Fibroblast of lung (primary cell): ENCODE measurements around the gene TSHZ2. TPM values are rescaled to one million over a fixed set of nuclear protein-coding genes. Genes with fewer than 3 reads are reported as not detected.

Source experiments
- DNase-seq, 2 donors: peaks; one replicate each; pipeline versions ENCODE4 v3.0.0 to v3.0.0-alpha.2; 2010; ENCODE audit warnings: low read depth in 2 of 2
- H2AFZ ChIP-seq: 2 replicates; pipeline ENCODE4 v1.5.1; 2012; ENCODE audit warnings: low read length, control low read depth, inconsistent platforms
- H3K27ac ChIP-seq: 2 replicates; pipeline ENCODE4 v1.5.1; 2011; ENCODE audit warnings: low read length, control low read depth; ENCODE audit not compliant: insufficient read depth
- H3K27me3 ChIP-seq: 2 replicates; pipeline ENCODE4 v1.5.1; 2011; ENCODE audit warnings: mild to moderate bottlenecking, low read length; ENCODE audit not compliant: control insufficient read depth, insufficient read depth
- H3K36me3 ChIP-seq: 2 replicates; pipeline ENCODE4 v1.5.1; 2011; ENCODE audit warnings: low read length; ENCODE audit not compliant: control insufficient read depth, insufficient read depth
- H3K4me1 ChIP-seq: 2 replicates; pipeline ENCODE4 v1.5.1; 2011; ENCODE audit warnings: low read length; ENCODE audit not compliant: control insufficient read depth, insufficient read depth; ENCODE audit errors: extremely low read depth
- H3K4me2 ChIP-seq: 2 replicates; pipeline ENCODE4 v1.5.1; 2011; ENCODE audit warnings: low read length, control low read depth; ENCODE audit not compliant: insufficient read depth; ENCODE audit errors: extremely low read depth
- H3K4me3 ChIP-seq, 4 experiments: fragments of 200-600 bp in 1 of 4; sonication (generic) in 1 of 4; replicated peaks in 1 of 4; 2 replicates each; pipeline ENCODE4 v1.5.1; 2011 to 2016; ENCODE audit warnings: low read length in 4 of 4, low read depth in 3 of 4, mild to moderate bottlenecking in 3 of 4, control low read depth in 2 of 4, inconsistent platforms in 1 of 4, mixed read lengths in 1 of 4; ENCODE audit not compliant: insufficient read depth in 1 of 4; ENCODE audit errors: control extremely low read depth in 1 of 4
- H3K79me2 ChIP-seq: 2 replicates; pipeline ENCODE4 v1.5.1; 2012; ENCODE audit warnings: mild to moderate bottlenecking, low read length, inconsistent platforms; ENCODE audit not compliant: control insufficient read depth, insufficient read depth
- H3K9ac ChIP-seq: 2 replicates; pipeline ENCODE4 v1.5.1; 2011; ENCODE audit warnings: mild to moderate bottlenecking, low read length, control low read depth; ENCODE audit not compliant: insufficient read depth
- H3K9me3 ChIP-seq: 2 replicates; pipeline ENCODE4 v1.5.1; 2012; ENCODE audit warnings: low read depth, low read length; ENCODE audit not compliant: control insufficient read depth, insufficient read depth
- H4K20me1 ChIP-seq: 2 replicates; pipeline ENCODE4 v1.5.1; 2011; ENCODE audit warnings: low read length; ENCODE audit not compliant: control insufficient read depth, insufficient read depth; ENCODE audit errors: extremely low read depth
- EZH2 ChIP-seq: IDR thresholded peaks from 2 replicates; pipeline ENCODE4 v1.5.1; 2012; ENCODE audit warnings: low read length, control low read depth, mild to moderate bottlenecking; ENCODE audit errors: missing control alignments
- polyA plus RNA-seq, 2 donors: library from polyadenylated mRNA; depleted of rRNA in 1 of 2; stranded (reverse) in 1 of 2; unstranded in 1 of 2; fragments of >200 nt; gene quantifications; 2 replicates each; pipeline ENCODE4 v1.2.1, GENCODE V29; 2011 to 2012; ENCODE audit warnings: missing spikeins in 1 of 2
- total RNA-seq: library from RNA; depleted of rRNA; stranded (reverse); fragments of >200 nt; gene quantifications from 2 replicates; pipeline ENCODE4 v1.2.1, GENCODE V29; 2014
- TF ChIP-seq, protein P1 (sequence below), 2 donors: IDR thresholded peaks in 1 of 2; conservative IDR thresholded peaks in 1 of 2; 1 replicate in 1 of 2; 2 replicates in 1 of 2; pipeline ENCODE4 v1.5.1; 2011 to 2012; ENCODE audit warnings: low read length in 2 of 2, control low read depth in 1 of 2, inconsistent platforms in 1 of 2, low read depth in 1 of 2, mild to moderate bottlenecking in 1 of 2

TSHZ2 gene
- total and polyA plus RNA-seq, 2 donors (not counting 1 experiment from before 2014, with no cell fraction given): 0.15 to 2.6 TPM

DNA sequence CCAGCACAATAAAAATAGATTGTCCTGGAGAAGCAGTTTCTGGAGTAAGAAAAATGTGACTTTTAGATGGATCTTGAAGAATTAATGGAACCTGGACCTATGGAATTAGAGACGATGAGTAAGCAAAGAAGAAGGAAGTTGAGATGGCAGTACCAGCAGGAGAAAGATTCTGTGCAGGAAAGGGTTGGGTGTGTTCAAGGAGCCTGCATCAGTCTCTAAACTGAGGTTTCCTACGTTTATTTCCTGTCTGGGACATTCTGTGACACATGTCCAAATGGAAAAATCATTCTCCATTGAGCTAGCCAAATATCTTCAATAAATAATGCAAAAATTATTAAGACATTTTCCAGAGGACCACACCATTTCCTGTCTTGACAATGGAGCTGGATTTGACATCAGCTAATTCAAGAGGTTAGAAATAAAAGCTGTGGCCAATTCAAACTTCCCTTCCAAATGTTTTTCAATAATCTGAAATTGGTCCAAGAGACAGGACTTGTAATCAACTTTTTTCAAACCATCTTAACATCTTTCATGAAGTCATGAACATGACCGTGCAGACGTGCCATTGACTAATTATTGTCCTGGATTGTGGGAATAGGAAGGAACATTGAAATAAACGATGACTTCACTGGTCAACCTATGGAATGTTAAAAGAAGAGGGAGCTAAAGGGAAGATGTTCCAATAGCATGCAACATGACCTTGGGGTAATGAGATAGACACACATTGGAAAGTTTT, 423.2 kb downstream of the TSHZ2 start:
- Histone ChIP-seq H3K4me3 (no peak overlapping the region), H3K79me2 (no peaks in the 10 kb centered on the region), H2AFZ (no peak overlapping the region), H3K36me3 (no peaks in the 10 kb centered on the region), H3K27me3 (no peaks in the 10 kb centered on the region), H3K4me1 (no peaks in the 10 kb centered on the region), H3K27ac (no peak overlapping the region), H3K9ac (no peak overlapping the region), H3K4me2 (no peak overlapping the region), H3K9me3 (no peaks in the 10 kb centered on the region), H4K20me1 (no peaks in the 10 kb centered on the region)
- no peak for DNase-seq
- TF ChIP-seq, protein P1, sequence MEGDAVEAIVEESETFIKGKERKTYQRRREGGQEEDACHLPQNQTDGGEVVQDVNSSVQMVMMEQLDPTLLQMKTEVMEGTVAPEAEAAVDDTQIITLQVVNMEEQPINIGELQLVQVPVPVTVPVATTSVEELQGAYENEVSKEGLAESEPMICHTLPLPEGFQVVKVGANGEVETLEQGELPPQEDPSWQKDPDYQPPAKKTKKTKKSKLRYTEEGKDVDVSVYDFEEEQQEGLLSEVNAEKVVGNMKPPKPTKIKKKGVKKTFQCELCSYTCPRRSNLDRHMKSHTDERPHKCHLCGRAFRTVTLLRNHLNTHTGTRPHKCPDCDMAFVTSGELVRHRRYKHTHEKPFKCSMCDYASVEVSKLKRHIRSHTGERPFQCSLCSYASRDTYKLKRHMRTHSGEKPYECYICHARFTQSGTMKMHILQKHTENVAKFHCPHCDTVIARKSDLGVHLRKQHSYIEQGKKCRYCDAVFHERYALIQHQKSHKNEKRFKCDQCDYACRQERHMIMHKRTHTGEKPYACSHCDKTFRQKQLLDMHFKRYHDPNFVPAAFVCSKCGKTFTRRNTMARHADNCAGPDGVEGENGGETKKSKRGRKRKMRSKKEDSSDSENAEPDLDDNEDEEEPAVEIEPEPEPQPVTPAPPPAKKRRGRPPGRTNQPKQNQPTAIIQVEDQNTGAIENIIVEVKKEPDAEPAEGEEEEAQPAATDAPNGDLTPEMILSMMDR (conservative IDR thresholded peaks at IDR 0.05 in 1 of 2, IDR thresholded peaks at IDR 0.05 in 1 of 2; ENCODE audit: low read depth in 1 of 2, low read length in 2 of 2): no peak
- TF ChIP-seq EZH2: no peak

DNA sequence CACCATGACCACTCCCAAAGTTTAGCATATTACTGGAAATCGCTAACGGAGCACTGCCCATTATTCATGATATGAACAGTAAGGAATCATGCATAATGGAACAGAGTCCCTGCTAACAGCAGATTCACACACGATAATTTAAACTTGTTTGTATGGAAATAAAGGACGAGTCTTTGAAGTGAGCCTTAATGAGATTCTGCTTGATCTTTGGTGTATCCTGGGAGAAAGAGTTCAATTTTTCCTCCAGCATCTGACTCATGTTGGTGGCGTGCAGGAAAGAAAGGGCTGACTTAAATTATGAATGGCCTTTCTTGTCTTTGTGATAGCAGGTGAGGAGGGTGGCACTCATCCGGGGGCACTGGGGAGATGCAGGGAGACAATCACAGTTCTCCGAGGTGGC, 426.9 kb downstream of the TSHZ2 start:
- Histone ChIP-seq H3K79me2 (no peaks in the 10 kb centered on the region), H3K27me3 (no peaks in the 10 kb centered on the region), H3K27ac (no peak overlapping the region), H3K36me3 (no peaks in the 10 kb centered on the region), H3K9me3 (no peaks in the 10 kb centered on the region), H4K20me1 (no peaks in the 10 kb centered on the region), H3K4me2 (no peak overlapping the region), H3K9ac (no peak overlapping the region), H2AFZ (no peak overlapping the region), H3K4me3 (no peak overlapping the region), H3K4me1 (no peaks in the 10 kb centered on the region)
- DNase-seq: no peak
- no peak for TF ChIP-seq EZH2
- TF ChIP-seq, protein P1 (conservative IDR thresholded peaks at IDR 0.05 in 1 of 2, IDR thresholded peaks at IDR 0.05 in 1 of 2; ENCODE audit: low read depth in 1 of 2, low read length in 2 of 2): no peak

DNA sequence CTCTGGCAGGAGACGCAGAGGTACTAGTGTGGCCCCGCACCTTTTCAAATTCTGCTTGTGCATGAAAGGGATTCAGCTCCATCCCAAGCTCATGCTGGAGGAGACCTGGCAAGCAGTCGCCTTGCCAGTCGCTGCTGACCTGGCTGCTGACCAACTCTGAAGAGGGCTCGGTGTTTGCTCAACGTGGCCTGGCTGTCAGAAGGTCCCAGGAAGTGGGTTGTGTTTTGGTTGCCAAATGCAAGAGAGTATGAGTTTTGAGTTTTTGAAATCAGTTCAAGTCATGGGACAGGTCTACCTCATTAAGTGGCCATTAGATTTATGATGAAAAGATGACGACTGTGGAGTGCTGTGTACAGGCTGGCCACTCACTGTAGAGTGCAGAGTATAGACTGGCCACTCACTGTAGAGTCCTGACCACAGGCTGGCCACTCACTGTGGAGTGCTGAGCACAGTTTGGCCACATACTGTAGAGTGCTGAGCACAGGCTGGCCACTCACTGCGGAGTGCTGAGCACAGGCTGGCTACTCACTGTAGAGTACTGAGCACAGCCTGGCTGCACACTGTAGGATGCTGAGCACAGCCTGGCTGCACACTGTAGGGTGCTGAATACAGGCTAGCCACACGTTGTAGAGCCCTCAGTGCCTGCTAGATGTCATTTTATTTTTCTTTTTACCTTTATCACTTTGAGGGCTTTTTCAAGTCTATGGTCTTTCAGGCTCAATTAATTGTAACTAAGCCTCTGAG, 427.6 kb downstream of the TSHZ2 start:
- H2AFZ ChIP-seq: no peak overlapping the region
- TF ChIP-seq EZH2: no peak
- TF ChIP-seq, protein P1 (conservative IDR thresholded peaks at IDR 0.05 in 1 of 2, IDR thresholded peaks at IDR 0.05 in 1 of 2; ENCODE audit: low read depth in 1 of 2, low read length in 2 of 2): no peak
- H3K36me3 ChIP-seq: no peaks in the 10 kb centered on the region

More for the DNA sequence above, 427.6 kb downstream of the TSHZ2 start:
- H3K4me1 ChIP-seq: no peaks in the 10 kb centered on the region
- DNase-seq: peak in 1 of 2 donors; percentile 41
- no peak overlapping the region for H3K4me3 ChIP-seq
- no peak overlapping the region for H3K9ac ChIP-seq
- H4K20me1 ChIP-seq: no peaks in the 10 kb centered on the region
- no peaks in the 10 kb centered on the region for H3K27me3 ChIP-seq
- H3K79me2 ChIP-seq: no peaks in the 10 kb centered on the region
- H3K4me2 ChIP-seq: no peak overlapping the region
- no peaks in the 10 kb centered on the region for H3K9me3 ChIP-seq
- H3K27ac ChIP-seq: no peak overlapping the region
